ENCODE results near the gene MT1HL1.

GRCh38 chr1:237007147-237007881, 3.1 kb upstream of the MT1HL1 start:
- TF ChIP-seq CTCF (IDR thresholded peaks at IDR 0.05) (no peak), POLR2A (IDR thresholded peaks at IDR 0.05) (no peak)

Measured in adrenal gland (tissue), 5 donors.